Smooth muscle cell (in vitro differentiated cells): ENCODE data around the gene EXOSC1. TPM values are rescaled to one million over a fixed set of nuclear protein-coding genes. Genes with fewer than 3 reads are reported as not detected.
"Not testable (repeated sequence)": the region's sequence is repeated elsewhere in the genome, so short reads cannot be mapped to it uniquely, and the experiment has no call there.

Experiments
- DNase-seq: peaks from one replicate; lab custom pipeline; 2025; ENCODE audit not compliant: unreplicated experiment; lab: John Stamatoyannopoulos, UW
- H2AFZ ChIP-seq: fragments of 200-600 bp; sonication (generic); 2 replicates; pipeline ENCODE4 v1.6.0; 2016; ENCODE audit warnings: antibody characterized with exemption, low read depth, mild to moderate bottlenecking
- H3F3A ChIP-seq: fragments of 200-600 bp; sonication (generic); 2 replicates; pipeline ENCODE4 v1.6.0; 2017; ENCODE audit warnings: antibody characterized with exemption, low read depth
- H3K27ac ChIP-seq: fragments of 200-600 bp; sonication (generic); 2 replicates; pipeline ENCODE4 v1.5.1; 2016; ENCODE audit warnings: low read depth, mild to moderate bottlenecking
- H3K27me3 ChIP-seq: fragments of 200-600 bp; sonication (generic); 2 replicates; pipeline ENCODE4 v1.6.1; 2016; ENCODE audit warnings: low read depth, mild to moderate bottlenecking
- H3K36me3 ChIP-seq: fragments of 200-600 bp; sonication (generic); 2 replicates; pipeline ENCODE4 v1.5.1; 2016; ENCODE audit warnings: low read depth
- H3K4me1 ChIP-seq: fragments of 200-600 bp; sonication (generic); 2 replicates; pipeline ENCODE4 v1.5.1; 2016; ENCODE audit warnings: low read depth
- H3K4me2 ChIP-seq: fragments of 200-600 bp; sonication (generic); 2 replicates; pipeline ENCODE4 v1.6.0; 2016; ENCODE audit warnings: mild to moderate bottlenecking
- H3K4me3 ChIP-seq: fragments of 200-600 bp; sonication (generic); 2 replicates; pipeline ENCODE4 v1.5.1; 2016; ENCODE audit warnings: mild to moderate bottlenecking
- H3K79me2 ChIP-seq: fragments of 200-600 bp; sonication (generic); 2 replicates; pipeline ENCODE4 v1.6.0; 2016; ENCODE audit warnings: low read depth, mild to moderate bottlenecking
- H3K9ac ChIP-seq: fragments of 200-600 bp; sonication (generic); 2 replicates; pipeline ENCODE4 v1.6.0; 2016; ENCODE audit warnings: low read depth
- H3K9me3 ChIP-seq: fragments of 200-600 bp; sonication (generic); replicated peaks from 2 replicates; pipeline ENCODE4 v1.5.1; 2016; ENCODE audit warnings: low read depth
- H4K20me1 ChIP-seq: fragments of 200-600 bp; sonication (generic); 2 replicates; pipeline ENCODE4 v1.6.0; 2016; ENCODE audit warnings: low read depth
- CTCF ChIP-seq: fragments of 200-600 bp; sonication (generic); IDR thresholded peaks from 2 replicates; pipeline ENCODE4 v1.5.1; 2017; ENCODE audit warnings: borderline replicate concordance, mild to moderate bottlenecking, antibody characterized with exemption; ENCODE audit not compliant: insufficient read depth, poor library complexity, severe bottlenecking
- WGBS: methylation state at CpG from one replicate; pipeline ENCODE4 v1.1.7; 2016; ENCODE audit warnings: low lambda C conversion rate; 5-methylcytosine and 5-hydroxymethylcytosine counted together
- polyA plus RNA-seq: library from polyadenylated mRNA; unstranded; fragments of >200 nt; fragmentation: Nextera tagmentation; extraction: Ambion mirVana; gene quantifications from 2 replicates; pipeline ENCODE4 v1.2.1, GENCODE V29; 2016
- total RNA-seq: library from RNA; depleted of rRNA; stranded (reverse); fragments of >200 nt; gene quantifications from 2 replicates; pipeline ENCODE4 v1.2.3, GENCODE V29; 2014

The EXOSC1 gene
- total and polyA plus RNA-seq, 2 experiments from 2014 or later = 44.9 to 61.5 TPM

- Histone ChIP-seq H3K27ac (no peak overlapping the region), H3K36me3 (peaks cover 11% of the 10 kb centered on the region), H2AFZ (no peak overlapping the region), H3K4me2 (no peak overlapping the region), H3K79me2 (peaks cover 75% of the 10 kb centered on the region), H3K9ac (no peak overlapping the region), H4K20me1 (peaks cover 78% of the 10 kb centered on the region), H3K9me3 (no peaks in the 10 kb centered on the region), H3K27me3 (no peaks in the 10 kb centered on the region), H3F3A (no peaks in the 10 kb centered on the region), H3K4me3 (no peak overlapping the region), H3K4me1 (no peaks in the 10 kb centered on the region)
- no peak for DNase-seq
- no peak for TF ChIP-seq CTCF
- 100% methylated on average over 1 of the region's 1 CpG for WGBS
These were observed 36.6 kb upstream of the EXOSC1 start for GRCh38 chr10:97482381-97482780.

GRCh38 chr10:97481071-97481470, 35.3 kb upstream of the EXOSC1 start:
- H3K36me3 ChIP-seq = peaks cover 16% of the 10 kb centered on the region
- H3K9me3 ChIP-seq = no peaks in the 10 kb centered on the region
- H3K4me1 ChIP-seq = no peaks in the 10 kb centered on the region
- H3K79me2 ChIP-seq = peaks cover 62% of the 10 kb centered on the region
- H3K27ac ChIP-seq = peak overlapping the region; percentile 19
- 85% methylated on average over 4 of the region's 4 CpGs for WGBS
- no peak overlapping the region for H3K4me3 ChIP-seq
- H3K9ac ChIP-seq = no peak overlapping the region
- no peak for DNase-seq
- H3F3A ChIP-seq = peaks cover 5% of the 10 kb centered on the region
- no peaks in the 10 kb centered on the region for H3K27me3 ChIP-seq
- peaks cover 67% of the 10 kb centered on the region for H4K20me1 ChIP-seq
- no peak overlapping the region for H3K4me2 ChIP-seq
- no peak overlapping the region for H2AFZ ChIP-seq
- TF ChIP-seq CTCF = no peak

DNA sequence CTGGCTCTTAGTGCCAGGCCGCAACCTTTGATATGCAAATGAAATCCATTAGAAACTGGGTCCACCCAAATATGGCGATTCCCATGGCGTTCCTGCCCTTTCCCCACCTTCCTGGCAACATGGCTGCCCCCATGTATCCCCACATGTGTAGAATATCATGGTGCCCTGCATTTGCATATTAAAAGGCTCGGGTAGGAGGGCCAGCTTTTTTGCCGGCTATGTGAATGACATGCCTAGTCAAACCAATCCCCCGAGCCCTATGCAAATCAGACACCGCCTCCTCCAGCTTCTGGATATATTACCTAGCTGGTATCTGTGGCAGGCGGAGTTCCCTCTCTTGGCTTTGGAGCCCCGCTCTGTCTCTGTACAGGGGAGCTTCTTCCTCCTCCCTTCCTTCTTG, 34.1 kb upstream of the EXOSC1 start:
- no peak overlapping the region for H3K27ac ChIP-seq
- no peak overlapping the region for H3K4me2 ChIP-seq
- H4K20me1 ChIP-seq = peaks cover 56% of the 10 kb centered on the region
- no peak overlapping the region for H3K9ac ChIP-seq
- H3K4me1 ChIP-seq = no peaks in the 10 kb centered on the region
- H3K79me2 ChIP-seq = peaks cover 51% of the 10 kb centered on the region
- H2AFZ ChIP-seq = no peak overlapping the region
- TF ChIP-seq CTCF = no peak
- WGBS = 82% methylated on average over 9 of the region's 9 CpGs
- H3K9me3 ChIP-seq = no peaks in the 10 kb centered on the region
- no peak for DNase-seq
- no peak overlapping the region for H3K4me3 ChIP-seq
- H3K27me3 ChIP-seq = no peaks in the 10 kb centered on the region
- H3F3A ChIP-seq = peaks cover 5% of the 10 kb centered on the region
- H3K36me3 ChIP-seq = peaks cover 20% of the 10 kb centered on the region

- H3K4me3 ChIP-seq, H3F3A ChIP-seq, H3K27me3 ChIP-seq, H3K4me1 ChIP-seq, DNase-seq, H3K9ac ChIP-seq, H3K4me2 ChIP-seq, H2AFZ ChIP-seq, H3K27ac ChIP-seq, H3K9me3 ChIP-seq: not testable (repeated sequence)
- H3K36me3 ChIP-seq = peaks cover 25% of the 10 kb centered on the region
- WGBS = 98% methylated on average over 4 of the region's 4 CpGs
- H3K79me2 ChIP-seq = peaks cover 46% of the 10 kb centered on the region
- H4K20me1 ChIP-seq = peaks cover 50% of the 10 kb centered on the region
These were observed 33.6 kb upstream of the EXOSC1 start for GRCh38 chr10:97479410-97479809.
